ENCODE data around the gene ABI3BP.

DNA sequence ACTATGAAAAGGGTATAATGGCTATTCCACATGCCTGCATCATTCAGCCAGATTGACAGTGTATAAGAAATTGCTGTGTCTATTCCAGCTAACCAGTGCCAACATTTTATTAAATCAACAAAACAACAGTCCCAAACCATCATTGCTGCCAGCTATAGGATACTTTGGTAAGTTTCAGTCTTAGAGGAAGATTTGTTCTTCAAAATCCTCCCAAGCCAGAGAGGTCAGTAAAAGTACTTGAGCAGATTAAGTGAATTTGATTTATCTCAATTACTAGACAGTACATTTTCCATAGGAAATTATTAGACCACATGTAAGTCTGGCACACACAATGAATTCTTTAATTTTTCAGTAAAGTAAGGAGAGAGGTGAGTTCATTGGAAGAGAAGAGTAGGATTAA, 233.3 kb downstream of the ABI3BP start:
- TF ChIP-seq, protein P1, sequence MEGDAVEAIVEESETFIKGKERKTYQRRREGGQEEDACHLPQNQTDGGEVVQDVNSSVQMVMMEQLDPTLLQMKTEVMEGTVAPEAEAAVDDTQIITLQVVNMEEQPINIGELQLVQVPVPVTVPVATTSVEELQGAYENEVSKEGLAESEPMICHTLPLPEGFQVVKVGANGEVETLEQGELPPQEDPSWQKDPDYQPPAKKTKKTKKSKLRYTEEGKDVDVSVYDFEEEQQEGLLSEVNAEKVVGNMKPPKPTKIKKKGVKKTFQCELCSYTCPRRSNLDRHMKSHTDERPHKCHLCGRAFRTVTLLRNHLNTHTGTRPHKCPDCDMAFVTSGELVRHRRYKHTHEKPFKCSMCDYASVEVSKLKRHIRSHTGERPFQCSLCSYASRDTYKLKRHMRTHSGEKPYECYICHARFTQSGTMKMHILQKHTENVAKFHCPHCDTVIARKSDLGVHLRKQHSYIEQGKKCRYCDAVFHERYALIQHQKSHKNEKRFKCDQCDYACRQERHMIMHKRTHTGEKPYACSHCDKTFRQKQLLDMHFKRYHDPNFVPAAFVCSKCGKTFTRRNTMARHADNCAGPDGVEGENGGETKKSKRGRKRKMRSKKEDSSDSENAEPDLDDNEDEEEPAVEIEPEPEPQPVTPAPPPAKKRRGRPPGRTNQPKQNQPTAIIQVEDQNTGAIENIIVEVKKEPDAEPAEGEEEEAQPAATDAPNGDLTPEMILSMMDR (IDR thresholded peaks at IDR 0.05): no peak
- TF ChIP-seq POLR2A (IDR thresholded peaks at IDR 0.05): no peak

Data from vagina (tissue), 2 donors.